Mesendoderm (in vitro differentiated cells): ENCODE measurements around the gene FLNB.
A peak's percentile ranks its signal among the peaks of the same experiment; 100 is the strongest.

Source experiments
- DNase-seq: peaks from one replicate; pipeline ENCODE4 v3.0.0; 2013
- H2AK5ac ChIP-seq: 2 replicates; pipeline ENCODE4 v1.6.1; 2013; ENCODE audit warnings: low read length, inconsistent platforms
- H2BK120ac ChIP-seq: 2 replicates; pipeline ENCODE4 v1.6.1; 2013; ENCODE audit warnings: low read depth, mild to moderate bottlenecking, low read length, moderate library complexity, mixed read lengths
- H2BK15ac ChIP-seq: replicated peaks from 2 replicates; pipeline ENCODE4 v1.6.1; 2013; ENCODE audit warnings: low read depth, mild to moderate bottlenecking, moderate library complexity
- H2BK5ac ChIP-seq: 2 replicates; pipeline ENCODE4 v1.6.1; 2013; ENCODE audit warnings: low read length, inconsistent platforms
- H3K18ac ChIP-seq: 2 replicates; pipeline ENCODE4 v1.6.1; 2013; ENCODE audit warnings: mild to moderate bottlenecking, low read length, mixed read lengths
- H3K23ac ChIP-seq: one replicate; pipeline ENCODE4 v1.6.1; 2013; ENCODE audit warnings: low read length
- H3K27ac ChIP-seq: 2 replicates; pipeline ENCODE4 v1.5.1; 2013; ENCODE audit warnings: low read depth, mild to moderate bottlenecking, inconsistent platforms, low read length, moderate library complexity
- H3K27me3 ChIP-seq: 2 replicates; pipeline ENCODE4 v1.6.1; 2013; ENCODE audit warnings: low read length, control low read depth, mild to moderate bottlenecking, inconsistent platforms; ENCODE audit not compliant: insufficient read depth, poor library complexity
- H3K36me3 ChIP-seq: 2 replicates; pipeline ENCODE4 v1.6.1; 2013; ENCODE audit warnings: low read length, inconsistent platforms; ENCODE audit not compliant: control insufficient read depth, insufficient read depth
- H3K4ac ChIP-seq: one replicate; pipeline ENCODE4 v1.6.1; 2013; ENCODE audit warnings: low read depth, mild to moderate bottlenecking, low read length, moderate library complexity
- H3K4me1 ChIP-seq: 2 replicates; pipeline ENCODE4 v1.6.1; 2013; ENCODE audit warnings: low read depth, low read length, inconsistent platforms; ENCODE audit not compliant: control insufficient read depth
- H3K4me2 ChIP-seq: 2 replicates; pipeline ENCODE4 v1.6.1; 2013; ENCODE audit warnings: low read length
- H3K4me3 ChIP-seq: 2 replicates; pipeline ENCODE4 v1.5.1; 2013; ENCODE audit warnings: mild to moderate bottlenecking, low read length
- H3K56ac ChIP-seq: one replicate; pipeline ENCODE4 v1.6.1; 2013; ENCODE audit warnings: low read length
- H3K79me1 ChIP-seq: 2 replicates; pipeline ENCODE4 v1.6.1; 2013; ENCODE audit warnings: low read length, inconsistent platforms
- H3K79me2 ChIP-seq: 2 replicates; pipeline ENCODE4 v1.6.1; 2013; ENCODE audit warnings: mild to moderate bottlenecking, low read length; ENCODE audit not compliant: control insufficient read depth, insufficient read depth
- H3K9ac ChIP-seq: 2 replicates; pipeline ENCODE4 v1.6.1; 2013; ENCODE audit warnings: low read length, inconsistent platforms
- H4K5ac ChIP-seq: one replicate; pipeline ENCODE4 v1.6.1; 2013; ENCODE audit warnings: low read length
- H4K8ac ChIP-seq: one replicate; pipeline ENCODE4 v1.6.1; 2013; ENCODE audit warnings: low read depth, mild to moderate bottlenecking, control low read depth, low read length, moderate library complexity
- WGBS: extraction: QIAGEN DNeasy Blood & Tissue Kit; methylation state at CpG from one replicate; pipeline ENCODE4 v1.1.7; 2013; ENCODE audit warnings: low lambda C conversion rate, missing lambda C conversion rate; ENCODE audit not compliant: insufficient coverage; ENCODE audit errors: extremely low coverage; 5-methylcytosine and 5-hydroxymethylcytosine counted together

The FLNB gene

DNA sequence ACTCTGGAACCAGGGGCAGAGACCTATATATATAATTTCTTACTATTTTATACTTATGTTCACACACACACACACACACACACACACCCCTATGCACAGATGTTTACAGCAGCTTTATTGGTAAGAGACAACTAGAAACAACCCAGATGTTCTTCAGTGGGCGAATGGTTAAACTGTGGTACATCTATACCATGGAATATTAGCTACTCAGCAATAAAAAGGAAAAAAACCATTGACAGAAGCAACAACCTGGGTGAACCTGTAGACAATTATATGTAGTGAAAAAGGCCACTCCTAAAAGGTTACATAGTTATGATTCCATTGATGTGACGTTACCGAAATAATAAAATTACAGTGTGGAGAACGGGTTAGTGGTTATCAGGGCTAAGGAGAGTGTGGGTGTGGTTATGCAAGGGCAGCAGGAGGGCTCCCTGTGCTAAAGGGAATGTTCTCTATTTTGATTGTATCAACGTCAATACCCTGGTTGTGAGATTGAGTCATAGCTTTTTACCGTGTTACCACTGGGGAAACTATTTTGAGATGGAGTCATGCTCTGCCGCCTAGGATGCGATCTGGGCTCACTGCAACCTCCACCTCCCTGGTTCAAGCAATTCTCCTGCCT lies 85.5 kb downstream of the FLNB start:
- no peaks in the 10 kb centered on the region for H3K79me2 ChIP-seq
- H3K27me3 ChIP-seq = no peaks in the 10 kb centered on the region
- H3K4me1 ChIP-seq = no peaks in the 10 kb centered on the region
- H3K27ac ChIP-seq = no peak overlapping the region
- no peak overlapping the region for H3K4me3 ChIP-seq
- H3K56ac ChIP-seq = no peak overlapping the region
- no peak overlapping the region for H3K18ac ChIP-seq
- no peak overlapping the region for H3K4me2 ChIP-seq
- H2BK5ac ChIP-seq = no peak overlapping the region
- H3K9ac ChIP-seq = no peak overlapping the region
- H2BK120ac ChIP-seq = no peak overlapping the region
- H2AK5ac ChIP-seq = no peak overlapping the region
- no peak overlapping the region for H2BK15ac ChIP-seq
- no peak overlapping the region for H4K5ac ChIP-seq
- peaks cover 3% of the 10 kb centered on the region for H3K36me3 ChIP-seq
- peak; percentile 57 for DNase-seq
- no peak overlapping the region for H3K4ac ChIP-seq
- no CpG with 5 or more reads among the region's 8 CpGs for WGBS
- no peak overlapping the region for H3K23ac ChIP-seq
- no peak overlapping the region for H4K8ac ChIP-seq
- peaks cover 3% of the 10 kb centered on the region for H3K79me1 ChIP-seq

DNA sequence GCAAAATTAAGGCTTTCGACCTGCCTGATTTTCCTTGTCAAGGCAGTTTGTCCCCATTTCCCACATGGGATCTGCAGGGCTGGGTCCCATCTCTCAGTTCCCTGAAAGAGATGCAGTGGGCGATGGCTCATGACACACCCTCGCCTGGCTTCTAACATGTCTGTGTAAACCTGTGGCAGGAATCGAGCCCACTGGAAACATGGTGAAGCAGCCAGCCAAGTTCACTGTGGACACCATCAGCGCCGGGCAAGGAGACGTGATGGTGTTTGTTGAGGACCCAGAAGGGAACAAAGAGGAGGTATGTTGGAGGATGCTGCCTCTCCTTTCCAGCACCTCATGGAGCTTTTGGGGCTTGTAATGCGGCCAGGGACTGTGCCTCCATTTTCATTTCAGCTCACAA lies 86.4 kb downstream of the FLNB start:
- Histone ChIP-seq H3K4me3 (no peak overlapping the region), H3K36me3 (peaks cover 3% of the 10 kb centered on the region), H3K4me2 (no peak overlapping the region), H3K79me2 (no peaks in the 10 kb centered on the region), H3K79me1 (peaks cover 2% of the 10 kb centered on the region), H3K27me3 (no peaks in the 10 kb centered on the region), H3K56ac (no peak overlapping the region), H2BK15ac (no peak overlapping the region), H2BK5ac (no peak overlapping the region), H4K8ac (no peak overlapping the region), H3K9ac (no peak overlapping the region), H3K4ac (no peak overlapping the region), H3K23ac (no peak overlapping the region), H4K5ac (no peak overlapping the region), H3K18ac (no peak overlapping the region), H3K27ac (no peak overlapping the region), H3K4me1 (no peaks in the 10 kb centered on the region), H2AK5ac (no peak overlapping the region), H2BK120ac (no peak overlapping the region)
- no CpG with 5 or more reads among the region's 8 CpGs for WGBS
- no peak for DNase-seq

DNA sequence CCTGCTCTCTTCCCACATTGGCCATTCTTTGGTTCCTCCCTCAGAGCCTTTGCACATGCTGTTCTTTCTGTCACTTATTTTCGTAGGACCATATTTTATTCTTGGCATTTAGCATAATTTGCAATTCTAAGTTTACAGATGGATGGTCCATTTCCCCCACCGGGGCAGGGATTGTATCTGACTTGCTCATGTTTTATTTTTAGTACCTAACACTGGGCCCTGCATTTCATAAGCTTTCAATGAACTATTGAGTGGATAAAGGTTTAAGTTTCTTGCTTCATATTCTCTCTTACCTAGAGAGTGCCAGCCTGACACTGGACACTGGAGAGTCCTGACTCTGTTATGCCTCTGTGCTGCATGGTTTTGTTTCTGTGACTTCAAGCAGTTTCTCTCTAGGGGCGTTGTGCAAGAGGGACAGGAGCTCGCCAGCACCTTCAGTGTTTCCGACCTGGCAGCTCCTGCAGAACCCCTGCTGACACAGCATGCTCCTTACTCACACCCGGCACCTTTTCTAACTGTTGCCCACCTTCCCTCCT lies 87.4 kb downstream of the FLNB start:
- no peak for DNase-seq
- Histone ChIP-seq H3K27ac (no peak overlapping the region), H4K5ac (no peak overlapping the region), H3K4ac (no peak overlapping the region), H2BK5ac (no peak overlapping the region), H2BK120ac (no peak overlapping the region), H3K27me3 (no peaks in the 10 kb centered on the region), H3K4me1 (no peaks in the 10 kb centered on the region), H3K56ac (no peak overlapping the region), H2BK15ac (no peak overlapping the region), H2AK5ac (no peak overlapping the region), H3K4me3 (no peak overlapping the region), H3K18ac (no peak overlapping the region), H3K36me3 (peaks cover 3% of the 10 kb centered on the region), H3K9ac (no peak overlapping the region), H3K79me2 (no peaks in the 10 kb centered on the region), H3K23ac (no peak overlapping the region), H4K8ac (no peak overlapping the region), H3K4me2 (no peak overlapping the region), H3K79me1 (peaks cover 2% of the 10 kb centered on the region)
- WGBS = no CpG with 5 or more reads among the region's 6 CpGs

DNA sequence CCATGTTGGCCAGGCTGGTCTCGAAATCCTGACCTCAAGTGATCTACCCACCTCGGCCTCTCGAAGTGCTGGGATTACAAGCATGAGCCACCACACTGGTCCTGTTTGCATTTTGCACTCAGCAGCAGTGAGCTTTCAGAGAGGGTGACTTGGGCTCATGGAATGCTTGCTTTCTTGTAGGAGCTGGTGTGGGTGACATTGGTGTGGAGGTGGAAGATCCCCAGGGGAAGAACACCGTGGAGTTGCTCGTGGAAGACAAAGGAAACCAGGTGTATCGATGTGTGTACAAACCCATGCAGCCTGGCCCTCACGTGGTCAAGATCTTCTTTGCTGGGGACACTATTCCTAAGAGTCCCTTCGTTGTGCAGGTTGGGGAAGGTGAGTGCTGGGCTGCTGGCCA lies 90.3 kb downstream of the FLNB start:
- Histone ChIP-seq H3K36me3 (peaks cover 7% of the 10 kb centered on the region), H3K79me2 (no peaks in the 10 kb centered on the region), H4K8ac (no peak overlapping the region), H3K18ac (no peak overlapping the region), H2BK120ac (no peak overlapping the region), H3K23ac (no peak overlapping the region), H2AK5ac (no peak overlapping the region), H3K9ac (no peak overlapping the region), H2BK5ac (no peak overlapping the region), H3K4me3 (no peak overlapping the region), H3K27me3 (no peaks in the 10 kb centered on the region), H3K4me1 (no peaks in the 10 kb centered on the region), H3K79me1 (no peaks in the 10 kb centered on the region), H4K5ac (no peak overlapping the region), H2BK15ac (no peak overlapping the region), H3K56ac (no peak overlapping the region), H3K4me2 (no peak overlapping the region), H3K27ac (no peak overlapping the region), H3K4ac (no peak overlapping the region)
- no peak for DNase-seq
- no CpG with 5 or more reads among the region's 8 CpGs for WGBS

DNA sequence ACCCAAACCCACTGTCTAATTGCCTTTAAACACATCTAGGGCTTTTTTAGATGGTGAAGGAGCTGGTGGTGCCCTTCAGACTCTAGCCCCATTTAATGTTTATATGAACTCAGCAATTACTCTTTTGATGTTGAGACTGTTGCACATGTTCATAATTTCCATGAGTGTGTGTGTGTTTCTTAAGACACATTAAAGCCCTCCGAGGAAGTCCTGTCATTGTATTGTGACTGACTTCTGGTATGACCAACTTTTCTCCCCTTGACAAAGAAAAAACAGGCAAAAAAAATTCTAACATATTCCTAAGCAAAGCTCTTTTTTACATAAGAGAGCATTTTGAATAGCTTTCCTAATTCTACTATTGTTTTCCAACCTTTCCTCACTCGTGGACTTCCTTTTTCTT lies 91.6 kb downstream of the FLNB start:
- Histone ChIP-seq H4K5ac (no peak overlapping the region), H3K4me2 (no peak overlapping the region), H3K79me1 (no peaks in the 10 kb centered on the region), H3K56ac (no peak overlapping the region), H3K4me3 (no peak overlapping the region), H3K36me3 (peaks cover 7% of the 10 kb centered on the region), H2AK5ac (no peak overlapping the region), H2BK120ac (no peak overlapping the region), H3K9ac (no peak overlapping the region), H2BK5ac (no peak overlapping the region), H2BK15ac (no peak overlapping the region), H3K27ac (no peak overlapping the region), H3K4me1 (no peaks in the 10 kb centered on the region), H3K23ac (no peak overlapping the region), H3K18ac (no peak overlapping the region), H3K27me3 (no peaks in the 10 kb centered on the region), H3K79me2 (no peaks in the 10 kb centered on the region), H3K4ac (no peak overlapping the region), H4K8ac (no peak overlapping the region)
- WGBS = no CpG with 5 or more reads among the region's 2 CpGs
- DNase-seq = no peak
